ENCODE data around the gene ABCB11. TPM values are rescaled to one million over a fixed set of nuclear protein-coding genes. Genes with fewer than 3 reads are reported as not detected.

ABCB11 gene
- total and polyA plus RNA-seq, 2 donors (not counting 3 experiments of a cell fraction or from before 2014, with no cell fraction given) = 0.22 to 0.44 TPM

DNA sequence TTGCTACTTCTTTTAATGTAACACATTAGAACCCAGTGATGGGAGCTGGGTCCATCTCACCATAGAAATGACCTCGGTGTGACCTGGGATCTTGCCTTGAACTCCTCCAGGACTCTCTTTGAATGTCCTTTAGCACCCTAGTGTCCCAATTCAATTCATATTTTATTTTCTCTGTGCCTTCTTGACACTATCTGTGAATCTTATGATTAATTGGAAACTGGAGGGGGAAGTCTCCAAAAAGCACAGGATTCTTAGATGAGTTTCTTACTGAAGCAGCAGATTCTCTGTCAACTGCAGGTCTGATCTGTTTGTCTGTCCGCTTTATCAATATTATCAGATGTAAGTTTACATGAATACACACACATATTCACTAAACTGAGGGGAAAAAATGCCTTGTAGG lies 38.7 kb upstream of the ABCB11 start:
- CTCF ChIA-PET = interaction anchor here (0.7 to 1.0 kb wide), 5 partner anchors 13 to 120 kb away, joined by 3 to 5 read pairs (median 3); no protein-coding TSS in a partner anchor
- Histone ChIP-seq H4K20me1 (replicated peaks; ENCODE audit: control insufficient read depth, extremely low read depth, insufficient read depth, low read length) (no peaks in the 10 kb centered on the region), H3K79me2 (ENCODE audit: control insufficient read depth, insufficient read depth, low read length) (no peaks in the 10 kb centered on the region), H3K9me1 (replicated peaks; ENCODE audit: control insufficient read depth, extremely low read depth, insufficient read depth, low read length) (no peaks in the 10 kb centered on the region), H3K27ac (ENCODE audit: insufficient read depth, low read depth, low read length) (no peak overlapping the region), H3K9ac (replicated peaks; ENCODE audit: extremely low read depth, insufficient read depth, low read length) (no peak overlapping the region), H3K4me2 (ENCODE audit: insufficient read depth, low read length) (no peak overlapping the region), H3K9me3 (replicated peaks; ENCODE audit: control insufficient read depth, insufficient read depth, low read length) (no peaks in the 10 kb centered on the region), H3K4me3 (replicated peaks in 1 of 3; ENCODE audit: insufficient read depth in 1 of 3, low read depth in 1 of 3, low read length in 3 of 3) (no peak overlapping the region), H3K27me3 (ENCODE audit: control insufficient read depth in 2 of 2, insufficient read depth in 2 of 2, low read length in 2 of 2) (no peaks in the 10 kb centered on the region), H2AFZ (ENCODE audit: low read depth, low read length) (no peak overlapping the region), H3K4me1 (ENCODE audit: control insufficient read depth, extremely low read depth, insufficient read depth, low read length) (peaks cover 5% of the 10 kb centered on the region), H3K36me3 (ENCODE audit: control insufficient read depth in 2 of 2, extremely low read depth in 1 of 2, insufficient read depth in 2 of 2, low read length in 2 of 2) (no peaks in the 10 kb centered on the region)
- DNase-seq (ENCODE audit: low read depth, low spot score) (no peak), FAIRE-seq (no peak)
- intact Hi-C loops (cut with micrococcal nuclease) (no loop called here), dilution Hi-C loops (cut with MboI; ENCODE audit: extremely low pct_ligation_motif_present, low sequenced_read_pairs) (no loop called here)
- BruUV-seq (replicated peaks) = TSS peak; percentile 56
- POLR2A ChIA-PET = no interaction called here
- TF ChIP-seq JUN (IDR thresholded peaks at IDR 0.05; ENCODE audit: borderline replicate concordance, insufficient read depth, insufficient read length, low read depth) = no peak
- TF ChIP-seq MYC (IDR thresholded peaks at IDR 0.05; ENCODE audit: low read depth, low read length) = no peak
- no peak for TF ChIP-seq POLR2AphosphoS5 (IDR thresholded peaks at IDR 0.05; ENCODE audit: insufficient read depth, low read depth, low read length)
- no peak for TF ChIP-seq GATA2 (IDR thresholded peaks at IDR 0.05; ENCODE audit: insufficient read depth, insufficient read length, low read depth, low read length)
- TF ChIP-seq, protein P1, sequence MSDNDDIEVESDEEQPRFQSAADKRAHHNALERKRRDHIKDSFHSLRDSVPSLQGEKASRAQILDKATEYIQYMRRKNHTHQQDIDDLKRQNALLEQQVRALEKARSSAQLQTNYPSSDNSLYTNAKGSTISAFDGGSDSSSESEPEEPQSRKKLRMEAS (IDR thresholded peaks at IDR 0.05; ENCODE audit: insufficient read depth, insufficient read length) = no peak
- TF ChIP-seq FOS (IDR thresholded peaks at IDR 0.05; ENCODE audit: borderline replicate concordance, insufficient read depth, low read length) = no peak
- TF ChIP-seq POLR2A (IDR thresholded peaks at IDR 0.05; ENCODE audit: low read depth, low read length) = no peak
- TF ChIP-seq, protein P2, sequence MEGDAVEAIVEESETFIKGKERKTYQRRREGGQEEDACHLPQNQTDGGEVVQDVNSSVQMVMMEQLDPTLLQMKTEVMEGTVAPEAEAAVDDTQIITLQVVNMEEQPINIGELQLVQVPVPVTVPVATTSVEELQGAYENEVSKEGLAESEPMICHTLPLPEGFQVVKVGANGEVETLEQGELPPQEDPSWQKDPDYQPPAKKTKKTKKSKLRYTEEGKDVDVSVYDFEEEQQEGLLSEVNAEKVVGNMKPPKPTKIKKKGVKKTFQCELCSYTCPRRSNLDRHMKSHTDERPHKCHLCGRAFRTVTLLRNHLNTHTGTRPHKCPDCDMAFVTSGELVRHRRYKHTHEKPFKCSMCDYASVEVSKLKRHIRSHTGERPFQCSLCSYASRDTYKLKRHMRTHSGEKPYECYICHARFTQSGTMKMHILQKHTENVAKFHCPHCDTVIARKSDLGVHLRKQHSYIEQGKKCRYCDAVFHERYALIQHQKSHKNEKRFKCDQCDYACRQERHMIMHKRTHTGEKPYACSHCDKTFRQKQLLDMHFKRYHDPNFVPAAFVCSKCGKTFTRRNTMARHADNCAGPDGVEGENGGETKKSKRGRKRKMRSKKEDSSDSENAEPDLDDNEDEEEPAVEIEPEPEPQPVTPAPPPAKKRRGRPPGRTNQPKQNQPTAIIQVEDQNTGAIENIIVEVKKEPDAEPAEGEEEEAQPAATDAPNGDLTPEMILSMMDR (IDR thresholded peaks at IDR 0.05; ENCODE audit: extremely low read depth in 1 of 2, insufficient read depth in 1 of 2, low read depth in 1 of 2, low read length in 2 of 2) = no peak
- TF ChIP-seq EZH2 (IDR thresholded peaks at IDR 0.05; ENCODE audit: borderline replicate concordance, low read depth, low read length, severe bottlenecking) = no peak

Data from endothelial cell of umbilical vein (primary cell).